Retina (tissue), 1 donor: ENCODE data around the gene ATPAF2.
"Not testable (repeated sequence)": the region's sequence is repeated elsewhere in the genome, so short reads cannot be mapped to it uniquely, and the experiment has no call there.

Source experiments
- DNase-seq: peaks from one replicate; pipeline ENCODE4 v3.0.0-alpha.2; 2016

Gene ATPAF2

DNA sequence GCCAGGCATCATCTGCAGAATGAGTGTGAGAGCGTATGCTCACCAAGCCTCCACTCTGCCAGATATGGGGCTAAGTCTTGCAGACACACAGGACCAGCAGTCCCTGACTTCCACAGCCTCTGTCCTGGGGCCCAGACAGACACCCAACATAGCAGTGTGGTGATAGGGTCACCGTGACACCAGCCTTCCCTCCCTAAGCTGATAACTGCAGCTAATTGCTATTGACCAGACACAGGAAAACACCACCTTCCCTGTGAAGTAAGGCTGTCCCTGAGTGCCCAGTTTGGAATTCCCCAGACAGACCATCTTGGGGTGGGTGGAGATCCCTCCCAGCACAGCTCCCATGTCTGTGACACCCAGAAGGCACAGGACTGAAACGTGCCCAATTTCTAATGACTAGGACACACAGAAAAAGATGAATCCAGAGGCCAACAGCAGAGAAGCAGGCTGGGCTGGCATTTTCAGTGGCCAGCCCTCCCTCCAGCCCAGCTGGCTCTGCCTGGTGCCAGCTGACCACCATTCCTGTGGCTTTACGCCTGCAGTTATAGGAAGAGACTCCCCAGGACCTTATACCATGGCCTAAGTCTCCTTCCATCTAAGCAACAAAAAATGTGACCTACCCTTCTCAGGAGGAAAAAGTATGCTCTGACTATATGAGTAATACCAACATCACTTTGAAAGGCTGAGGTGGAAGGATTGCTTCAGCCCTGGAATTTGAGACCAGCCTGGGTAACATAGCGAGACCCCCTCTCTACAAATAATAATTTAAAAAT, 30.3 kb downstream of the ATPAF2 start:
- DNase-seq: no peak

DNA sequence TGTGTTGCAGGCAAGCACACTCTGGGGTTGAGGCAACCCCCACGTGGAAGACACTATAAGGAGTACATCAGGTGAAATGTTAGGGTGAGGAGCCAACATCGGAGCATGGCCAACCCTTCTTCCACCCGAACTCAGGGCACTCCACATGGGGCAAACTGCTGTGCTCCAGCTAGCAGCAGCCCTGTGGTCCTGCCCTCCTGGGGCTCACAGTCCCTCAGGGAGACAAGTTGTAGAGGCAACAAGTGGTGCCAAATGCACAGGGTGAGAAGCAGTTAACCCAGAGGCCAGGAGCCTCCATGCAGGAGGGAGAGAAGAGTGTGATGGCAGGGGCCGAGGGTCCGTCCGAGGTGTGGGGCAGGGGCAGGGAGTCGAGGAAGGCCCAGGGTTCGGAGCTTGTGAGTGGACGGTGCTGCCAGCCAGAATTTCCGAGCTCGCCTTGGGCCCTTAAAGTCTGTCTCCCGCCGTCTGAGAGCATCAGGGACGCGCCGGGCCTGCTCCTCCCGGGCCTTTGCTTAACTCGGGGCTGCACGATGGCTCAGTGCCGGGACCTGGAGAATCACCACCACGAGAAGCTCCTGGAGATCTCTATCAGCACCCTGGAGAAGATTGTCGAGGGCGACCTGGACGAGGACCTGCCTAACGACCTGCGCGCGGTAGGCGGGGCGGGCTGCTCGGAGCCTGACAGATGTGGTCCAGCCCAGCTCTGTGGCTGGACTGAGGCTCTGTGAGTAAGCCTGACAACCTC, 32.3 kb downstream of the ATPAF2 start:
- no peak for DNase-seq

DNA sequence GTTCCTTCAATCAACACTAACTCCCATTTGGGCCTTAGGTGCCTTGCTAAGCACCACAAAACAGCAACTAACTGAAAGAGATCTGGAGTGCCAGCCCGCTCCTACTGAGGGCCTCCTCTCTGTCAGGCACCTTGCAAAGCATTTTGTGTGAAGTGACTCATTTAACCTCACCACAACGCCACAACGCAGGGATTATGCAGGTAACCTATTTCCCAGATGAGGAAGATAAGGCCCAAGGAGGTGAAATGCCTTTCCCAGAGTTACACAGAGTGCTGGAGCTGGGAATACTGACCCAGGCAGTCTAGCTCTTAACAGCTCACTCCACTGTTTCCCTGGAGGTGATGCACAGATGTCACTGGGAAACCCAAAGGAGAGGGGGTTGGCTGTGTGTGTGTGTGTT, 33.5 kb downstream of the ATPAF2 start:
- DNase-seq: no peak

DNA sequence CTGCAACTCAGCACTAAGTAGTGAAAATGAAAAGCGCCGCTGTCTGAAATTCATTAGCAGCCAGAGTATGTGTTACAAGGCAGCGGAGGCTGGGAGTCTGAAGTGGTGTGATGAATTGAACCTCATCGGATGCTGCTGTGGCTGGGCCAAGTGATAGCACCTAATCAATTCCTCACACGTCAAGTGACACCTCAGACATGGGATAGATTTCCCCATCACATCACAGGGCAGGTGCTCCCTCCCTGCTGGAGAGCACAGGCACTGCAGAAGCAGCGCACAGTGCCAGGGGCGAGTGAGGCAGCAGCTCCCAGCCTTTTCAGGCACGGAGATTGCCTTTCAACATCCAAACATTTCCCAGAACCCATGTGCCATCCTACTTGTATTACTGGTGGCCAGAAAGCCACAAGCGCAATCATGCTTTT, 34.1 kb downstream of the ATPAF2 start:
- DNase-seq: no peak

DNA sequence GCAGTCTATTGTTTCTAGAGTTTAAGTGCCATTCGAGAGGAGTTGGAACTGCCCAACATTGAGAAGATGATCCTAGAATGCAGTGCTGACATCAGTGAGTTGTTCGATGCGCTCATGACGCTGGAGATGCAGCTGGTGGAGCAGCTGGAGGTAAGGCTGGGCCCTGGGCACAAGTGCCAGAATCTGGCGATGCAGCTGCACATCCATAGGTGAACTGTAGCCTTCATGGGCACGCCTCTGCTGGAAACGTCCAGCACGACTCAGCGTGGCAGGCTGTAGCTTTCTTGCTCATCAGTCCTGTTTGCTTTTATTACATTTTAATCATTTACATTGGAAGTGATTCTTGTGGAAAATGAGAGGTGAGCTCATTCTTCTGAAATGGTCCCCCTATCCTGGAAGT, 34.6 kb downstream of the ATPAF2 start:
- no peak for DNase-seq

DNA sequence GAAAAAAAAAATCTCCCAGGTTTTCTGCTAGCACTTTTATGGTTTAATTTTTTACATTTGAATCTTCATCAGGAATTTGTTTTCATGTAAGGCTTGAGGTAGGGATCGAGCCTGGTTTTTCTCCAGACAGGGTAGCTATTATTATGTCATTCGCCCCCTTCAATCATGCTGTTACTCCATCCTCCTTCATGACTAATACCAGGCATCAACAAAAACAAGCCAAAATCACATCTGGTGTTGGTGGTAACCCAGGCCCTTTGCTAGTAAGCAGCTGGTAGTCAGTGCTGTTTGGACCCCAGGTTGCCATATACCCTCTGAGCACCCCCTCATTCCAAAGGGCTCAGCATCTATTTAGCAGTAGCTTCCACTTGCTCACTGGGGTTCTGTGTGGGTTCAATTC, 36.8 kb downstream of the ATPAF2 start:
- DNase-seq: no peak

DNA sequence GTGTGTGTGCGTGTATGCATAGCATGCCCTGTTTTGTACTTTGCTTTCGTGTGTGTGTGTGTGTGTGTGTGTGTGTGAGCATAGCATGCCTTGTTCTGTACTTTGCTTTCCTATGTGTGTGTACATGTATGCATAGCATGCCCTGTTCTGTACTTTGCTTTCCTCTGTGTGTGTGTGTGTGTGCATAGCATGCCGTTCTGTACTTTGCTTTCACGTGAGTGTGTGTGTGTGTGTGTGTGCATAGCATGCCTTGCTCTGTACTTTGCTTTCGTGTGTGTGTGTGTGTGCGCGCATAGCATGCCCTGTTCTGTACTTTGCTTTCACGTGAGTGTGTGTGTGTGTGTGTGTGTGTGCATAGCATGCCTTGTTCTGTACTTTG, 38.9 kb downstream of the ATPAF2 start:
- no peak for DNase-seq

DNA sequence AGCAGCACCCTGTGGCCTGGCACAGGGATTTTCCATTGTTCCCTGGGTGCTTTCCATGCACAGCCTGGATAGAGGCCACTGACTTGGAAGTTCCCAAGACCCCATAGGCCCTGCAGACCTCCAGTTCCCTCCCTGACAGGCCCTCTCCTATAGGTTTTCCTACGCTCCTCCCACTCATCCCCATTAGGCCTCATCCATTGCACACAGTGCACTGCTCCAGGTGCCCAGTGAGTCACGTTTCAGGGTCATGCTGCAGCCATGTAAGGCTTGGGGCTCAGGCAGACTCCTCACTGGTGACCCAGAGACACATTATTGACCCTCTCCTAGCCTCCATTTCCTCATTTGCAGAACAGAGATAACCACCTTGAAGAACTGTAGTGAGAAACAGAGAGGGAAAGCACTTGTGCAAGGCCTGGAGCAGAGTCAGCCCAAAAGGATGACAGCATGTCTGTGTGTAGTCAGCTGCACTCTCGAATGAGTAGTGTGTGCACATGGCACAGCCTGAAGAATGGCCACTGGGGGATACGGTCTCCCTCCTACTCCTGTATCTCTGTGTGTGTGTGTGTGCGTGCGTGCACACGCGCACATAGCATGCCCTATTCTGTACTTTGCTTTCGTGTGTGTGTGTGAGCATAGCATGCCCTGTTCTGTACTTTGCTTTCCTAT, 39.5 kb downstream of the ATPAF2 start:
- no peak for DNase-seq

DNA sequence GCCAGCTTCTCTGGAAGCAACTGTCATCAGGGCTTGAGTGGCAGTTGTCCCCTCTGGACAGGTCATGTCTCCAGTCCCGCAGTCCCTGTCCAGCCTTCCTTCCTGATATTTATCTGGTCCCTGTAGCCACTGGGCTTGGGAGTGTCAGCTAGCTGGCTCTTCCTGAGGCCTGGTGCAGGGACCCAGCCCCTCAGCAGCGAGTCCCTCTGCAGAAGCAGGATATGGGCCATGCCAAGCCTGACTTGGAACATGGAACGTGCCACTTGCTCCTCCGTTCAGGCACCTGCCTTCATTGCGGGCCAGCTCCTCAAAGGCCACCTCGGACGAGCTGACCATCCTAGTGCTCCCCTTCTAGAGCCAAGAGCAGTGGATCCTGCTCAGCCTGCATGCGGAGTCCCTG, 40.0 kb downstream of the ATPAF2 start:
- DNase-seq: no peak

DNA sequence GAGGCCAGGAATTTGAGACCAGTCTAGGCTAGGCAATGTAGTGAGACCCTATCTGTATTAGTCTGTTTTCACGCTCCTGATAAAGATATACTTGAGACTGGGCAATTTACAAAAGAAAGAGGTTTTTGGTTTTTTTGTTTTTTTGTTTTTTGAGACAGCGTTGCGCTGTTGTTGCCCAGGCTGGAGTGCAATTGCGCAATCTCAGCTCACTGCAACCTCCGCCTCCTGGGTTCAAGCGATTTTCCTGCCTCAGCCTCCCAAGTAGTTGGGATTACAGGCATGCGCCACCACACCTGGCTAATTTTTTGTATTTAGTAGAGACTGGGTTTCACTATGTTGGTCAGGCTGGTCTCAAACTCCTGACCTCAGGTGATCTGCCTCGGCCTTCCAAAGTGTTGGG, 43.1 kb downstream of the ATPAF2 start:
- DNase-seq: not testable (repeated sequence)

DNA sequence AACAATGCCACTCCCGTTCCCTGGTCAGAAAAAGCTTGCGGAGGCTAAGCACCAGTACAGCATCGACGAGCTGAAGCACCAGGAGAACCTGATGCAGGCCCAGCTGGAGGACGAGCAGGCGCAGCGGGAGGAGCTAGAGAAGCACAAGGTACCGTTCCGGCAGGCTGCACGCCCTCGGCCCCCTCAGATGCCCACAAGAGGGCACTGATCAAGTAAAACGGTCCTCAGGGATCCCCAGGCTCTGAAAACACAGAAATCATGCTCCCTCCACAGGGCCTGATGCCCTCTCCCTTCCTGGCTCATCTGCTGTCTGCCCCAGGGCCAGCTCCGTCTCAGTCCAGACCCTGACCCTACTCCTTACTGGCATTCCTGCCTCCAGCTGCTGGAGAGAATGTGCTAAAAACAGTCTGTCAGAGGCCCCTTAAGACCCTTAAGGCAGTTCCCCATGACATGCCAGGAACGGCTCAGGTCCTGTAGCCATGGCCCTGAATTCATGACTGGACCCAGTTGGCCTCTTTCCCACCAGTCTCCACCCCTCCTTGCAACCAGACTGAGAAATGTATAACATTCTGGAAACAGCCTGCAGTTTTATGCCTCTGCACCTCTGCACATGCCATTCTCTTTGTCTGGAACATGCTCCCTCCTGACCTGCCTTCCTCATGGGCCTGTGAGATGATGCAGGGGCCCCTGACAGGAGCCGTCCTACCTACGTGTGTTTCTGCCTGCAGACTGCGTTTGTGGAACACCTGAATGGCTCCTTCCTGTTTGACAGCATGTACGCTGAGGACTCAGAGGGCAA, 44.5 kb downstream of the ATPAF2 start:
- peak; percentile 73 for DNase-seq

DNA sequence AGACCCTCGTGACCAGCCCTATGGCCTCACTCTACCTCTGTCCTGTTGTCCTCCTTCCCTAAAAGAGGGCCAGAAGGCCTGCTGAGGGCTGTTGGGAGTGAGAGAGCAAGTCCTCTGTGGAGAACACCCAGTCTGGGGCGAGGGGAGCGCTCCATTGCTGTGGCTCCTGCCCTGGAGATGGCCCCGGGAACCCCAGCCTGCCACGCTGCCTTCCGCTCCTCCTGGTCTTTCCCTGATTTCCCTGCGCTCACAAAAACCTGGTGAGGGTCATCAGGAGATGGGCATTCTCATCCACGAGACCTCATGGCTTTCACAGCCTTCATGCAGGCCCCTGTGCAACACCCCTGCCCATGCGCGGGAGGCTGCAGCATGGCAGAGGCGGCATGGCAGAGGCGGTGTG, 45.1 kb downstream of the ATPAF2 start:
- DNase-seq: no peak

DNA sequence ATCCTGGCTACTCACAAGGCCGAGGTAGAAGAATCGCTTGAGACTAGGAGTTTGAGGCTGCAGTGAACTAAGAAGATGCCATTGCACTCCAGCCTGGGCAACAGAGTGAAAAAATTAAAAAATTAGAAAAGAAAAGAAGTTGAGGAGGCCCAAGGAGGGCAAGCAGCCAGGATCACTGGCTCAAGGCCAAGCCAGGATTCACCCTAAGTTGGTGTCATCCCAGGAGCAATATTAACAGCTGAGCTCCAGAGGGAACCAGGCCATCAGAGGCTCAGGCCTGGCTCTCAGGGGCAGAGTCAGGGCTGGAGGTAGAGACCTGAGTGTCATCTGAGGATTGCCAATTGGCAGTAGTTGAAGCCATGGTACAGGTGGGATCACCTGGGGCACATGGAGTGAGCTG, 45.6 kb downstream of the ATPAF2 start:
- DNase-seq: no peak

DNA sequence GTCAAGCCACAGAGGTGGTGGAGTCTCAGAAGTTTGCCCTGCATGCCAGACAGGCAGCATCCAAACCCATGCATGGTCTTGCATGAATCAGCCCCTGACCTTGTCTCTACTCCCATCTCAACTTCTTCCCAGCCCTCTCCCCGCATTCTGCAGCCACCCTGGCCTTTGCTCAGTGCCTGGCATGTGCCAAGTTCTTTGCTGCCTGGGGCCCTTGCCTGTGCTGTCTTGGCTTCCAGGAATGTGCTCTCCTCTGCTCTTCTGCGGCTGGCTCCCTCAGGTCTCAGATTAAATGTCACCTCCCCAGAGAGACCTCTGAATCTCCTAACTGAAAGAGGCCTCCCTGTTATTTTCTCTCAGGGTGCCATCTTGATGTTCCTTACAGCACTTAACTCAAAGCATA, 48.7 kb downstream of the ATPAF2 start:
- DNase-seq: no peak

DNA sequence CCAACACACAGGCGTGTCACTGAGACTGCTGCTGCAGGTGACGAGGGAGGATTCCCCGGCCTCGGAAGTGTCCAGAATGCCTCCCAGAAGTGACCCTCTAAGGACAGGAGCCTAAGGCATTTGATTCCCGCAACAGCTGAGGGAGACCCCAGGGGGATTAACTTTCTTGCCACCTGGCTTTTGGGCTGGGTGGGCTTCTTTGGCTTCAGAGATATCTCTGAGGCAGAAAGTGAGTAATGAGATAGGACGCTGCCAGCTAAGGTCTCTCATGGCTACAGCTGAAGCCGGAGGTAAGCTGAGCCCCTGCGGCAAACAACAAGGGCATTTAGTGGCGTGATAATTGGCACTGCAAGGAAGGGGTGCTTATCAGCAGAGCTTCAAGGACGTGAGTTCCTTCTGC, 49.4 kb downstream of the ATPAF2 start:
- no peak for DNase-seq

DNA sequence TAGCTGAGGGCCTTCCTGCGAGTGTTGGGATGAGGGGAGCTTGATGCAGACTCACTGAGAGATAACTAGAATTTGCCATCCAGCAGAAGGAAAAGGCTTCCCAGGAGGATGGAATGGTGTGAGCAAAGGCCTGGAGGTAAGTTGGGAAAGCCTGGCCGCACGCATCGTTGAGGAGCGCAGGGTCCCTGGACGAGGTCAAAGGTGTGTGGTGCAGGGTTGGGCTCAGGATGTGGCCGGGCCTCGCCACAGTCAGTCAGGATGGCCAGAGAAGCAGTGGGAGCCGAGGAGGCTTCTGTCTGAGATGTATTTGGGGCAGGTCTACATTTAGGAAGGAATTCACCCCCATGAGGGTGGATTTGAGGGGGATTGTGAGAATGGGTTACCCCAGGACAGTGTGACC, 49.9 kb downstream of the ATPAF2 start:
- DNase-seq: no peak

DNA sequence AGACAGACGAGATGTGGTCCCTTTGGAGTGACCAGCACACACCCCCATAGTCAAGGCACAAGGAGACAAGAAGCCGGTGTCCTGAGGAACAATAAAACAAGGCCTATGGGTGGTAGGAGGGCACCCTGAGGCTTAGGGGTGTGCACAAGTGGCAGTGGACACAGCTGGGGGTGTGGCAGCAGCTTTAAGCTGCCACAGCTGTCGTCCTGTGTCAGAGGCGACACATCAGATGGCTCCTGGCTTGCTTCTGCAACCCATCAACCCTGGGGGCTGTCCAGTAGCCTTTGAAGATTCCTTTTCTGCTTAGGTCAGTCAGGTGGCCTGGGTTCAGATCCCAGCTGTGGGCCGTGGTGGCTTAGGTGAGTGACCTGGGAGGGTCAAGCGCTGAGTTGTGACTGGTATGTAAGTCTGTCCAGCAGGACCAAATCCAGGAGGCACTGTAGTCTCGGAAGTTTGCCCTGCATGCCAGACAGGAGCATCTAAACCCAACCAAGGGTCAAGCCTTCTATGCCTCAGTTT, 50.5 kb downstream of the ATPAF2 start:
- no peak for DNase-seq

DNA sequence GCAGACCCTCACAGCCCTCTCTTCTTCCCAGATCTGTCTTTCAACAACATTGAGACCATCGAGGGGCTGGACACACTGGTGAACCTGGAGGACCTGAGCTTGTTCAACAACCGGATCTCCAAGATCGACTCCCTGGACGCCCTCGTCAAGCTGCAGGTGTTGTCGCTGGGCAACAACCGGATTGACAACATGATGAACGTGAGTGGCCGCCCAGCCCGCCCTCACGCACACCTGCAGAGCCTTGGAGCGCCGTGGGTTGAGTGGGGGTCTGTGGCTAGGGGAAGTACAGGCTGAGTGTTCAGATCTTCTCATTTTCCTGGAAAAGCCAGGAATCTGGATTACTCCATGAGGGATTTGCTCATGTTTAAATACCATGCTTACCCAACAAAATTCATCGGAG, 51.1 kb downstream of the ATPAF2 start:
- no peak for DNase-seq

DNA sequence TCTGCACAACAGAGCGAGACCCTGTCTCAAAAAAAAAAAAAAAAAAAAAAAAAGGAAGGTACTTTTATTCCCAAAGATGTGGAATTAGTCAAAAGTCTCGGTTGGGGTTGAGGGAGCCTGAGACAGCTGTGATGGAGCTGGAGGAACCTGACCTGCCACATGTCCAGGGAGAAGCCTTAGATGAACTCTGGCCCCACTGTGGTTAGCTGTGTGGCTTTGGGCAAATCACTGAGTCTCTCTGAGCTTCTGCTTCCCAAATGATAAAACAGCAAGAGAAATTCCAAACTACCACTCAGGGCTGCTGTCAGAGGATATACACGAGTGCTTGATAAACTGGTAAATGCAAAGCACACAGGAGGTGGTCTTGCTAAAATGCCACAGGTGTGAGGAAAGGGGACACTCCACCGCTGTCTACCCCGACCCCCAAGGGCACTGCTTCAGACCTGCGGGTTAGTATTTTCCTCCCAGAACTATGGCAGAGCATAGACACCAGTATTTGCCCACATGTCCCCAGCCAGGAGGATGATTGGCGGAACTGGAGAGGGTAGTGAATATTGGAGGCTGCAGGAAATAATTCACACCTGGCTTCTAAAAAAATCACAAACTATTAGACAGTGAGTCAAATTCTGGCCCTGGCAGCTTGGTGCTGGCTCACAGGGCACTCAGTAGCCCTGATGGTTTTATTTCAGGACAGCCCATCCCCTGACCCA, 51.6 kb downstream of the ATPAF2 start:
- DNase-seq: no peak

DNA sequence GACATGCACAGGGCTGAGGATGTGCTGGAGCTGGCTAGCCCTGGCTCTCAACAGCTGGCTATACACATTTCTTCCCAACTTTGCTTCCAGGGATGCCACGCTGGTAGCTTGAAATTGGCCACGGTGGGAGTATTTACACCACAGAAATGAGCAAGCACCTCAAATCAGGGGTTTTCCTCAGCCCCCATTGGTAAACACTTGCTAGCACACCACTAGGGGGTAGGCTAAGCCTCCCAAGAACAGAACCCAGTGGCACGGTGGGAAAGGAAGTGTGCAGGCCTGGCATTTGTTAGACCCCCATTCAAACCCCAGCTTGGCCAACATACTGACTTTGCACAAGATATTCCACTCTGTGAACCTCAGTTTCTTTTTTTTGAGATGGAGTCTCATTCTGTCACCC, 53.4 kb downstream of the ATPAF2 start:
- DNase-seq: no peak

DNA sequence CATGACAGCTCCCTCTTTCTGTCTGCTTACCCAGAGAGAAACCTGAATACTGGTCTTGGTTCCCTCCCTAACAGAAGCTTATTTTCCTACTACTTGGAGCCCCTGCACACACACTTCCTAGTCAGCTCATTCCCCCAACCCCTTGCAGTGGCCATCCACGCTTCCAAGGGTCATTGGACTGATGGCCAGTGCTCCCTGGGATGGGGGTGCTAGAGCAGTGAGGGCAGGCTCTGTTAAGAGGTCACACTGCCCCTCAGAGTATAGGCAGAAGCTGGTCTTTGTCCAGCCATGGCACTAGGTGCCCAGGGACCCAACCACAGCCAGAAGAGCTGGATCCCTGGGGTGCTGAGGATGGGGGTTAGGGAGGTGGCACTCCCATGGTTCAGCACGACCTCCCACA, 53.8 kb downstream of the ATPAF2 start:
- no peak for DNase-seq

DNA sequence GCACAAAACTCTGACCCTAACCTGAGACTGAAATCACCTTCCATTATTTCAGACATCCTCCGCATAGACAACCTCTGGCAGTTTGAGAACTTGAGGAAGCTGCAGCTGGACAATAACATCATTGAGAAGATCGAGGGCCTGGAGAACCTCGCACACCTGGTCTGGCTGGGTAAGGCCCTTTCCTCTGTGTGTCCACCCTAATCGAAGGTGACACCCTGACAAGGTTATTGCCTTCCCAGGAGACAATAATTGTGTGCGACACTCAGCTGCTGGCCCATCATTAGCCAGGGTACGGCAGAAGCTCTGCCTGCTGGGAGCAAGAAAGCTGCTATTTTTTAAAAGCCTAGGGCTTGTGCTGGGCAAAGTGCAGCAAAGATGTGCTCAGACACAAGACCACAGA, 55.2 kb downstream of the ATPAF2 start:
- DNase-seq: peak; percentile 72
